HepG2 (cell line): ENCODE results near the gene PRR15L. TPM values are rescaled to one million over a fixed set of nuclear protein-coding genes. Genes with fewer than 3 reads are reported as not detected.

Source experiments
- FLYWCH1 ChIP-seq: sonication (generic); formaldehyde crosslinking; IDR thresholded peaks from 2 replicates; pipeline ENCODE4 v1.8.1; 2023; ENCODE audit warnings: mild to moderate bottlenecking, missing genetic modification reagents
- FOXA1 ChIP-seq, 2 experiments: fragments of 450-650 bp in 1 of 2; sonication (generic) in 1 of 2; formaldehyde crosslinking in 1 of 2; IDR thresholded peaks; 2 replicates each; pipeline versions ENCODE4 v1.4.0 to v1.6.1; 2016 to 2020; ENCODE audit warnings: missing genetic modification reagents in 1 of 2
- GATAD2A ChIP-seq: IDR thresholded peaks from 2 replicates; pipeline ENCODE4 v1.6.1; 2016
- HOXA9 ChIP-seq: sonication (generic); formaldehyde crosslinking; IDR thresholded peaks from 2 replicates; pipeline ENCODE4 v1.8.1; 2022; ENCODE audit warnings: missing genetic modification reagents, mild to moderate bottlenecking, moderate library complexity, borderline replicate concordance
- NFE2L2 ChIP-seq: fragments of 150-350 bp; IDR thresholded peaks from 2 replicates; pipeline ENCODE4 v1.6.1; 2014; ENCODE audit warnings: low read length
- RARG ChIP-seq: sonication (generic); formaldehyde crosslinking; IDR thresholded peaks from 2 replicates; pipeline ENCODE4 v1.4.0; 2020; ENCODE audit warnings: low read depth, mild to moderate bottlenecking, missing genetic modification reagents
- TGIF2 ChIP-seq: IDR thresholded peaks from 2 replicates; pipeline ENCODE4 v1.6.1; 2016; ENCODE audit warnings: control low read depth, missing compliant biosample characterization
- ZBTB8A ChIP-seq: sonication (generic); formaldehyde crosslinking; IDR thresholded peaks from 2 replicates; pipeline ENCODE4 v1.4.0; 2020; ENCODE audit warnings: mild to moderate bottlenecking, low read depth, missing genetic modification reagents, borderline replicate concordance
- ZNF343 ChIP-seq: sonication (generic); formaldehyde crosslinking; IDR thresholded peaks from 2 replicates; pipeline ENCODE4 v1.4.0; 2020; ENCODE audit warnings: mild to moderate bottlenecking, missing genetic modification reagents
- ZNF572 ChIP-seq: sonication (generic); formaldehyde crosslinking; IDR thresholded peaks from 2 replicates; pipeline ENCODE4 v1.5.1; 2020; ENCODE audit warnings: mild to moderate bottlenecking, missing genetic modification reagents
- ZNF607 ChIP-seq: sonication (generic); formaldehyde crosslinking; IDR thresholded peaks from 2 replicates; pipeline ENCODE4 v1.5.1; 2020; ENCODE audit warnings: missing genetic modification reagents, mild to moderate bottlenecking, borderline replicate concordance
- ZNF678 ChIP-seq: sonication (generic); formaldehyde crosslinking; IDR thresholded peaks from 2 replicates; pipeline ENCODE4 v1.4.0; 2020; ENCODE audit warnings: mild to moderate bottlenecking, missing genetic modification reagents
- ZNF761 ChIP-seq: sonication (generic); formaldehyde crosslinking; conservative IDR thresholded peaks from 2 replicates; pipeline ENCODE4 v1.4.0; 2020; ENCODE audit warnings: mild to moderate bottlenecking, missing genetic modification reagents
- ZNF780A ChIP-seq: sonication (generic); formaldehyde crosslinking; IDR thresholded peaks from 2 replicates; pipeline ENCODE4 v1.8.0; 2022; ENCODE audit warnings: mild to moderate bottlenecking, missing genetic modification reagents, moderate library complexity
- ZNF788 ChIP-seq: sonication (generic); formaldehyde crosslinking; IDR thresholded peaks from 2 replicates; pipeline ENCODE4 v1.5.0; 2020; ENCODE audit warnings: mild to moderate bottlenecking, missing genetic modification reagents, borderline replicate concordance
- ZZZ3 ChIP-seq: sonication (generic); formaldehyde crosslinking; IDR thresholded peaks from 2 replicates; pipeline ENCODE4 v1.4.0; 2020; ENCODE audit warnings: missing genetic modification reagents, mild to moderate bottlenecking, borderline replicate concordance
- polyA plus RNA-seq, 8 experiments: library from polyadenylated mRNA; depleted of rRNA in 3 of 8; stranded (reverse) in 7 of 8; unstranded in 1 of 8; fragments of >200 nt; fragmentation: Illumina TruSeq in 4 of 8; extraction: Trizol in 4 of 8; gene quantifications; 2 replicates each; pipeline versions ENCODE4 v1.2.1 to v1.2.3, GENCODE V29; 2011 to 2016; ENCODE audit warnings: low read depth in 4 of 8, missing spikeins in 1 of 8, mixed read lengths in 1 of 8; ENCODE audit not compliant: insufficient read depth in 1 of 8
- total RNA-seq, 5 experiments: library from RNA; depleted of rRNA; stranded (reverse); fragments of >200 nt; fragmentation: Illumina TruSeq; extraction: Trizol; gene quantifications; 2 replicates each; pipeline ENCODE4 v1.2.3, GENCODE V29; 2016; ENCODE audit warnings: low read depth in 1 of 5
- TF ChIP-seq, protein P1 (sequence below): sonication (generic); formaldehyde crosslinking; IDR thresholded peaks from 2 replicates; pipeline ENCODE4 v1.5.0; 2020; ENCODE audit warnings: mild to moderate bottlenecking, missing genetic modification reagents
- TF ChIP-seq, protein P2 (sequence below): sonication (generic); formaldehyde crosslinking; IDR thresholded peaks from 2 replicates; pipeline ENCODE4 v1.8.1; 2023; ENCODE audit warnings: missing genetic modification reagents, inconsistent platforms, borderline replicate concordance
- TF ChIP-seq, protein P3 (sequence below): sonication (generic); formaldehyde crosslinking; IDR thresholded peaks from 2 replicates; pipeline ENCODE4 v1.8.1; 2023; ENCODE audit warnings: mild to moderate bottlenecking, missing genetic modification reagents
- TF ChIP-seq, protein P4 (sequence below), 2 experiments: IDR thresholded peaks; 2 replicates each; pipeline ENCODE4 v1.6.1; 2011 to 2012; ENCODE audit warnings: low read length in 2 of 2, borderline replicate concordance in 1 of 2, low read depth in 1 of 2, mild to moderate bottlenecking in 1 of 2, moderate library complexity in 1 of 2

PRR15L gene
- total and polyA plus RNA-seq, 2 of the 13 experiments (the other 11 are each of a cell fraction or from before 2014, with no cell fraction given), result 0.44 to 2.0 TPM

DNA sequence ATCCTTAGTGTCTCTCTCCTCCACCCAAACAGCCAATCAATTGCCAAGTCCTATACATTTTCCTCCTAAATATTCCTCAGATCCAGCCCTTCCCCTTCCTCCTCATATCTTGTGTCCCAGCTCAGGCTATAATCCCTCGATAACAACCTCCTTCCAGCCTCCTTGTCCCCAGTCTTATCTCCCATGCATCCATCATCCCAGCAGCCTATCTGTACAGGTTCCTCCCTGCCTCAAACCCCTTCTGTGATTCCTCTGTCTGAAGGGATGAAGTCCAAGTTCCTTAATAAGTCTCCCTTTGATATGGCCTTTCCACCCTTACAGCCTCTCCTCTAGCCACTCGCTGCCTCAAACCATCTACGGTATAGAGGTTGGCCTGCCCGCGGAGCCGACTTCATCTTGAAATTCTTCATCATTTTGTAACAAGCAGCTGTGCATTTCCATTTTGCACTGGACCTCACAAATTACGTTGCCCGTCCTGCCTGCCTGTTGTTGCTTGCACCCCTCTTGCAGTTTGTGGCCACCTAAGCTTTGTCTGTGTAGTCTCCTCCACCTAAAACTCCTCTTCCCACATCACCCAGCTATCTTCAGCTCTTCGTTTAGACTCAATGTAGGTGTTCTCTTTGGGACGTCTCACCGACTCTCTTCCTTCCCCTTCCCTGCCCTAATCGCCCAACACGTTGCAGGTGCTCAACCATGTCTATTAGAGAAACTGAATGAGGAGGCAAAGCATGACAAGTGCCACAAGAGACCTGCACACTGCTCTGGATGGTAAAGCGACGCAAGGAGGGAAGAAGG lies 12.4 kb upstream of the PRR15L start (continued):
- TF ChIP-seq, protein P1, sequence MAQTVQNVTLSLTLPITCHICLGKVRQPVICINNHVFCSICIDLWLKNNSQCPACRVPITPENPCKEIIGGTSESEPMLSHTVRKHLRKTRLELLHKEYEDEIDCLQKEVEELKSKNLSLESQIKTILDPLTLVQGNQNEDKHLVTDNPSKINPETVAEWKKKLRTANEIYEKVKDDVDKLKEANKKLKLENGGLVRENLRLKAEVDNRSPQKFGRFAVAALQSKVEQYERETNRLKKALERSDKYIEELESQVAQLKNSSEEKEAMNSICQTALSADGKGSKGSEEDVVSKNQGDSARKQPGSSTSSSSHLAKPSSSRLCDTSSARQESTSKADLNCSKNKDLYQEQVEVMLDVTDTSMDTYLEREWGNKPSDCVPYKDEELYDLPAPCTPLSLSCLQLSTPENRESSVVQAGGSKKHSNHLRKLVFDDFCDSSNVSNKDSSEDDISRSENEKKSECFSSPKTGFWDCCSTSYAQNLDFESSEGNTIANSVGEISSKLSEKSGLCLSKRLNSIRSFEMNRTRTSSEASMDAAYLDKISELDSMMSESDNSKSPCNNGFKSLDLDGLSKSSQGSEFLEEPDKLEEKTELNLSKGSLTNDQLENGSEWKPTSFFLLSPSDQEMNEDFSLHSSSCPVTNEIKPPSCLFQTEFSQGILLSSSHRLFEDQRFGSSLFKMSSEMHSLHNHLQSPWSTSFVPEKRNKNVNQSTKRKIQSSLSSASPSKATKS (CRISPR knock-in tag), result 0 out of 2 replicates have a peak, but pooled peaks have one; percentile 5
- TF ChIP-seq ZNF761 (CRISPR knock-in tag), result no peak
- TF ChIP-seq ZBTB8A (CRISPR knock-in tag), result no peak
- 0 out of 2 replicates have a peak, but pooled peaks have one; percentile 45 for TF ChIP-seq ZNF678 (CRISPR knock-in tag)
- TF ChIP-seq, protein P2, sequence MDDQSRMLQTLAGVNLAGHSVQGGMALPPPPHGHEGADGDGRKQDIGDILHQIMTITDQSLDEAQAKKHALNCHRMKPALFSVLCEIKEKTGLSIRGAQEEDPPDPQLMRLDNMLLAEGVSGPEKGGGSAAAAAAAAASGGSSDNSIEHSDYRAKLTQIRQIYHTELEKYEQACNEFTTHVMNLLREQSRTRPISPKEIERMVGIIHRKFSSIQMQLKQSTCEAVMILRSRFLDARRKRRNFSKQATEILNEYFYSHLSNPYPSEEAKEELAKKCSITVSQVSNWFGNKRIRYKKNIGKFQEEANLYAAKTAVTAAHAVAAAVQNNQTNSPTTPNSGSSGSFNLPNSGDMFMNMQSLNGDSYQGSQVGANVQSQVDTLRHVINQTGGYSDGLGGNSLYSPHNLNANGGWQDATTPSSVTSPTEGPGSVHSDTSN (CRISPR knock-in tag), result no peak
- TF ChIP-seq TGIF2 (CRISPR knock-in tag), result 0 out of 2 replicates have a peak, but pooled peaks have one; percentile 42
- TF ChIP-seq ZNF572, result peak; percentile 58; the same call in 1 of the 2 replicates
- 0 out of 2 replicates have a peak, but pooled peaks have one; percentile 63 for TF ChIP-seq RARG (CRISPR knock-in tag)
- no peak for TF ChIP-seq NFE2L2
- TF ChIP-seq GATAD2A, result no peak
- TF ChIP-seq FLYWCH1 (CRISPR knock-in tag), result no peak; the same call in 1 of the 2 replicates
- TF ChIP-seq, protein P3, sequence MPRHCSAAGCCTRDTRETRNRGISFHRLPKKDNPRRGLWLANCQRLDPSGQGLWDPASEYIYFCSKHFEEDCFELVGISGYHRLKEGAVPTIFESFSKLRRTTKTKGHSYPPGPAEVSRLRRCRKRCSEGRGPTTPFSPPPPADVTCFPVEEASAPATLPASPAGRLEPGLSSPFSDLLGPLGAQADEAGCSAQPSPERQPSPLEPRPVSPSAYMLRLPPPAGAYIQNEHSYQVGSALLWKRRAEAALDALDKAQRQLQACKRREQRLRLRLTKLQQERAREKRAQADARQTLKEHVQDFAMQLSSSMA (CRISPR knock-in tag), result 0 out of 2 replicates have a peak, but pooled peaks have one; percentile 1
- peak; percentile 5; the same call in 1 of the 2 replicates for TF ChIP-seq HOXA9
- 0 out of 2 replicates have a peak, but pooled peaks have one; percentile 47 for TF ChIP-seq ZNF343 (CRISPR knock-in tag)
- TF ChIP-seq ZNF780A (CRISPR knock-in tag), result 0 out of 2 replicates have a peak, but pooled peaks have one; percentile 71
- TF ChIP-seq ZZZ3, result 0 out of 2 replicates have a peak, but pooled peaks have one; percentile 12
- TF ChIP-seq ZNF788 (CRISPR knock-in tag), result no peak
- no peak for TF ChIP-seq FOXA1 (IDR thresholded peaks at IDR 0.05)
- no peak; the same call in 1 of the 2 replicates for TF ChIP-seq FOXA1 (CRISPR knock-in tag; IDR thresholded peaks at IDR 0.05)
- TF ChIP-seq, protein P4, sequence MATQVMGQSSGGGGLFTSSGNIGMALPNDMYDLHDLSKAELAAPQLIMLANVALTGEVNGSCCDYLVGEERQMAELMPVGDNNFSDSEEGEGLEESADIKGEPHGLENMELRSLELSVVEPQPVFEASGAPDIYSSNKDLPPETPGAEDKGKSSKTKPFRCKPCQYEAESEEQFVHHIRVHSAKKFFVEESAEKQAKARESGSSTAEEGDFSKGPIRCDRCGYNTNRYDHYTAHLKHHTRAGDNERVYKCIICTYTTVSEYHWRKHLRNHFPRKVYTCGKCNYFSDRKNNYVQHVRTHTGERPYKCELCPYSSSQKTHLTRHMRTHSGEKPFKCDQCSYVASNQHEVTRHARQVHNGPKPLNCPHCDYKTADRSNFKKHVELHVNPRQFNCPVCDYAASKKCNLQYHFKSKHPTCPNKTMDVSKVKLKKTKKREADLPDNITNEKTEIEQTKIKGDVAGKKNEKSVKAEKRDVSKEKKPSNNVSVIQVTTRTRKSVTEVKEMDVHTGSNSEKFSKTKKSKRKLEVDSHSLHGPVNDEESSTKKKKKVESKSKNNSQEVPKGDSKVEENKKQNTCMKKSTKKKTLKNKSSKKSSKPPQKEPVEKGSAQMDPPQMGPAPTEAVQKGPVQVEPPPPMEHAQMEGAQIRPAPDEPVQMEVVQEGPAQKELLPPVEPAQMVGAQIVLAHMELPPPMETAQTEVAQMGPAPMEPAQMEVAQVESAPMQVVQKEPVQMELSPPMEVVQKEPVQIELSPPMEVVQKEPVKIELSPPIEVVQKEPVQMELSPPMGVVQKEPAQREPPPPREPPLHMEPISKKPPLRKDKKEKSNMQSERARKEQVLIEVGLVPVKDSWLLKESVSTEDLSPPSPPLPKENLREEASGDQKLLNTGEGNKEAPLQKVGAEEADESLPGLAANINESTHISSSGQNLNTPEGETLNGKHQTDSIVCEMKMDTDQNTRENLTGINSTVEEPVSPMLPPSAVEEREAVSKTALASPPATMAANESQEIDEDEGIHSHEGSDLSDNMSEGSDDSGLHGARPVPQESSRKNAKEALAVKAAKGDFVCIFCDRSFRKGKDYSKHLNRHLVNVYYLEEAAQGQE (IDR thresholded peaks at IDR 0.05; ENCODE audit: borderline replicate concordance in 1 of 2, low read depth in 1 of 2, low read length in 2 of 2), result 0 out of 4 replicates have a peak, but pooled peaks of 1 of the 2 experiments have one; percentile 37
- peak; percentile 67; the same call in 1 of the 2 replicates for TF ChIP-seq ZNF607 (CRISPR knock-in tag)
